A549 (cell line): ENCODE measurements around the gene CAMTA1. TPM values are rescaled to one million over a fixed set of nuclear protein-coding genes. Genes with fewer than 3 reads are reported as not detected.
A peak's percentile ranks its signal among the peaks of the same experiment; 100 is the strongest.

Experiments used
- ATAC-seq, 2 experiments: fragments of 200-7000 bp in 1 of 2; fragments of >200 bp in 1 of 2; cut with Nextera tagmentation in 1 of 2; cut with Tn5 transposase in 1 of 2; 3 replicates each; pipeline versions ENCODE4 v1.8.0 to v1.9.1; 2018 to 2020; ENCODE audit warnings: mild to moderate bottlenecking in 1 of 2, moderate library complexity in 1 of 2
- CTCF ChIA-PET: fragments of 300-600 bp; sonication (Branson Sonifier 250); formaldehyde crosslinking; extraction: SDS; loops from one replicate; lab custom pipeline; 2021; ENCODE audit warnings: antibody characterized with exemption, inconsistent platforms; lab: Yijun Ruan, JAX
- POLR2A ChIA-PET: fragments of 350-600 bp; formaldehyde crosslinking; extraction: SDS; loops from one replicate; lab custom pipeline; 2021; ENCODE audit warnings: antibody characterized with exemption, inconsistent platforms; lab: Yijun Ruan, JAX
- DNase-seq, 2 experiments: peaks; one replicate each; pipeline versions ENCODE4 v3.0.0 to v3.0.0-alpha.2; 2011 to 2016; ENCODE audit warnings: low read depth in 1 of 2, low spot score in 1 of 2
- FAIRE-seq: peaks from 2 replicates; lab custom pipeline; 2011; peaks lifted over from hg19 to GRCh38; lab: Jason Lieb, UNC
- H3K27ac ChIP-seq, 2 experiments: fragments of >200 bp; sonication (Bioruptor Twin); formaldehyde crosslinking; 3 replicates each; pipeline ENCODE4 v1.5.1; 2016 to 2017
- H3K4me1 ChIP-seq: fragments of >200 bp; sonication (Bioruptor Twin); formaldehyde crosslinking; 3 replicates; pipeline ENCODE4 v1.6.1; 2016
- H3K4me2 ChIP-seq: fragments of >200 bp; sonication (Bioruptor Twin); formaldehyde crosslinking; 3 replicates; pipeline ENCODE4 v1.6.1; 2016
- H3K4me3 ChIP-seq: fragments of >200 bp; sonication (Bioruptor Twin); formaldehyde crosslinking; 3 replicates; pipeline ENCODE4 v1.5.1; 2016
- H3K9me3 ChIP-seq: fragments of >200 bp; sonication (Bioruptor Twin); formaldehyde crosslinking; 3 replicates; pipeline ENCODE4 v1.6.1; 2016
- BHLHE40 ChIP-seq: IDR thresholded peaks from 2 replicates; pipeline ENCODE4 v1.6.1; 2012; ENCODE audit warnings: low read depth, low read length, inconsistent platforms
- CBX8 ChIP-seq: fragments of 200-600 bp; sonication (generic); IDR thresholded peaks from 2 replicates; pipeline ENCODE4 v1.6.1; 2016
- CEBPB ChIP-seq, 2 experiments: fragments of >200 bp in 1 of 2; sonication (Bioruptor Twin) in 1 of 2; formaldehyde crosslinking in 1 of 2; IDR thresholded peaks; 2 replicates each; pipeline ENCODE4 v1.6.1; 2012 to 2016
- ESRRA ChIP-seq: fragments of 150-350 bp; IDR thresholded peaks from 2 replicates; pipeline ENCODE4 v1.6.1; 2014; ENCODE audit warnings: mild to moderate bottlenecking, low read length, borderline replicate concordance
- HDAC2 ChIP-seq: fragments of 200-600 bp; sonication (generic); IDR thresholded peaks from 2 replicates; pipeline ENCODE4 v1.6.1; 2016
- HOXB5 ChIP-seq: fragments of 250-450 bp; sonication (Bioruptor Pico); IDR thresholded peaks from 2 replicates; pipeline ENCODE4 v1.5.0; 2020; ENCODE audit warnings: mild to moderate bottlenecking, moderate library complexity
- JUN ChIP-seq, 2 experiments: fragments of >200 bp; sonication (Bioruptor Twin); formaldehyde crosslinking; IDR thresholded peaks; 2 replicates in 1 of 2; 3 replicates in 1 of 2; pipeline ENCODE4 v1.6.1; 2016 to 2017
- JUNB ChIP-seq: fragments of >200 bp; sonication (Bioruptor Twin); formaldehyde crosslinking; IDR thresholded peaks from 2 replicates; pipeline ENCODE4 v1.6.1; 2016
- KDM5A ChIP-seq: fragments of 200-600 bp; sonication (generic); IDR thresholded peaks from 2 replicates; pipeline ENCODE4 v1.6.1; 2016; ENCODE audit warnings: antibody characterized with exemption, mild to moderate bottlenecking
- MAFK ChIP-seq: fragments of 450-650 bp; IDR thresholded peaks from 2 replicates; pipeline ENCODE4 v1.6.1; 2014; ENCODE audit not compliant: partially characterized antibody
- NFE2L2 ChIP-seq: fragments of 150-350 bp; conservative IDR thresholded peaks from 2 replicates; pipeline ENCODE4 v1.6.1; 2014; ENCODE audit warnings: low read length
- NR3C1 ChIP-seq: fragments of >200 bp; sonication (Bioruptor Twin); formaldehyde crosslinking; IDR thresholded peaks from 3 replicates; pipeline ENCODE4 v1.6.1; 2017
- RARB ChIP-seq: fragments of 250-450 bp; sonication (Bioruptor Pico); IDR thresholded peaks from 2 replicates; pipeline ENCODE4 v1.8.0; 2021; ENCODE audit warnings: mild to moderate bottlenecking, moderate library complexity
- RFX5 ChIP-seq: fragments of 450-650 bp; IDR thresholded peaks from 2 replicates; pipeline ENCODE4 v1.7.1; 2014; ENCODE audit warnings: antibody characterized with exemption, mild to moderate bottlenecking, moderate library complexity
- RNF2 ChIP-seq: fragments of 200-600 bp; sonication (generic); IDR thresholded peaks from 2 replicates; pipeline ENCODE4 v1.6.1; 2016; ENCODE audit warnings: low read depth, mild to moderate bottlenecking, antibody characterized with exemption, moderate library complexity, borderline replicate concordance
- SMC3 ChIP-seq: fragments of >200 bp; sonication (Bioruptor Twin); formaldehyde crosslinking; IDR thresholded peaks from 3 replicates; pipeline ENCODE4 v1.6.1; 2018; ENCODE audit warnings: inconsistent platforms
- SREBF2 ChIP-seq: fragments of 450-650 bp; IDR thresholded peaks from 2 replicates; pipeline ENCODE4 v1.6.1; 2014; ENCODE audit warnings: mild to moderate bottlenecking, moderate library complexity
- TFCP2L1 ChIP-seq: fragments of 250-450 bp; sonication (Bioruptor Pico); IDR thresholded peaks from 2 replicates; pipeline ENCODE4 v1.5.0; 2021; ENCODE audit warnings: mild to moderate bottlenecking
- TP53 ChIP-seq: fragments of 250-450 bp; sonication (Bioruptor Pico); IDR thresholded peaks from 2 replicates; pipeline ENCODE4 v1.5.0; 2021; ENCODE audit warnings: mild to moderate bottlenecking, moderate library complexity
- ZFP36 ChIP-seq: fragments of 450-650 bp; IDR thresholded peaks from 2 replicates; pipeline ENCODE4 v1.6.1; 2014; ENCODE audit warnings: borderline replicate concordance; ENCODE audit not compliant: partially characterized antibody
- ZNF302 ChIP-seq: fragments of 250-450 bp; sonication (Bioruptor Pico); IDR thresholded peaks from 2 replicates; pipeline ENCODE4 v1.9.0; 2021; ENCODE audit warnings: inconsistent platforms, mild to moderate bottlenecking, moderate library complexity
- WGBS: methylation state at CpG from one replicate; pipeline ENCODE4 v1.1.6; 2017; ENCODE audit errors: missing lambda C conversion rate; 5-methylcytosine and 5-hydroxymethylcytosine counted together
- polyA plus RNA-seq, 4 experiments: library from polyadenylated mRNA; depleted of rRNA in 3 of 4; stranded (reverse); fragments of >200 nt; fragmentation: RNase III in 1 of 4; extraction: RNeasy Plus Mini Kit Qiagen cat#74134 plus additional on column Dnase treatment in 1 of 4; gene quantifications; 2 replicates in 3 of 4; 3 replicates in 1 of 4; pipeline ENCODE4 v1.2.3, GENCODE V29; 2011 to 2017
- TF ChIP-seq, protein P1 (sequence below): fragments of >200 bp; sonication (Bioruptor Twin); formaldehyde crosslinking; IDR thresholded peaks from 3 replicates; pipeline ENCODE4 v1.5.1; 2016
- TF ChIP-seq, protein P2 (sequence below): fragments of 250-450 bp; sonication (Bioruptor Pico); IDR thresholded peaks from 2 replicates; pipeline ENCODE4 v1.5.0; 2021; ENCODE audit warnings: mild to moderate bottlenecking, moderate library complexity, borderline replicate concordance
- TF ChIP-seq, protein P3 (sequence below): fragments of 250-450 bp; sonication (Bioruptor Pico); IDR thresholded peaks from 2 replicates; pipeline ENCODE4 v1.5.0; 2020; ENCODE audit warnings: low read depth, mild to moderate bottlenecking, moderate library complexity
- TF ChIP-seq, protein P4 (sequence below): IDR thresholded peaks from 2 replicates; pipeline ENCODE4 v1.6.1; 2012; ENCODE audit warnings: low read depth, borderline replicate concordance

CAMTA1 gene
- polyA plus RNA-seq, 2 of the 4 experiments (the other 2 are of a cell fraction) = 58.8 to 75.0 TPM

DNA sequence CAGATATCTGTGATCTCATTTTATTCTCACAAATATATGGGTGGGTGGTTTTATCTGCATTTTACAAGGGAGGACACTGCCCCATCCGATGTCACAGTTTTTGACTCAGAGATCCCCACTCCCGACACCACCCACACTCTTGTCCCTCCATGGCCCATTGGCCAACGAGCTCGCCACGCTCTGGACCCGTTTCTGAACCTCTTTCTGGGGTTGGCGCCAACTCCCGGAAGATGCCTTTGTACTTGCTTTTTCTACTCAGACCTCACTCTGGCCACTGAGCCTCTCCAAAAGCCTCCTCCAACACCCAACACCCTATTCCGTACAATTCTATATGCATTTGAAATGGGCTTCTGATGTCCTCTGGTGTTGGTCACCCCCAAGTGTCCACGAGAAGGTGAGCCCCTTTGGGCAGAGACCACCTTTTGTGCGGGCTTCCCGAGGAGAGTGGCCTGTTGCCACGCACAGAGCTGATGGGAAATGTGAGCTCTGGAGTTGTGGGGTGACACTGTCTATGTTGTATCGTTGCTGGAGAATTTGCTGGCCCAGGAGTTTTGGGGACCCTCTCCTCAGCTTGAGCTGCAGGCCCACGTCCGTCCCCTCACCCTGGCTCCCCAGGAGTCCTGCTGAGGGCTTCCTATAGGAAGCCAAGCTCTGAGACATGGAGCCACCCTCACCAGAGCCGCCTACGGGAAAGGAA, 618.9 kb downstream of the CAMTA1 start:
- CTCF ChIA-PET = interaction anchor here (1.3 kb wide), 1 partner anchor 23 kb away, joined by 4 read pairs; no protein-coding TSS in a partner anchor
- WGBS = 92% methylated on average over 14 of the region's 18 CpGs
- ATAC-seq = no peak

DNA sequence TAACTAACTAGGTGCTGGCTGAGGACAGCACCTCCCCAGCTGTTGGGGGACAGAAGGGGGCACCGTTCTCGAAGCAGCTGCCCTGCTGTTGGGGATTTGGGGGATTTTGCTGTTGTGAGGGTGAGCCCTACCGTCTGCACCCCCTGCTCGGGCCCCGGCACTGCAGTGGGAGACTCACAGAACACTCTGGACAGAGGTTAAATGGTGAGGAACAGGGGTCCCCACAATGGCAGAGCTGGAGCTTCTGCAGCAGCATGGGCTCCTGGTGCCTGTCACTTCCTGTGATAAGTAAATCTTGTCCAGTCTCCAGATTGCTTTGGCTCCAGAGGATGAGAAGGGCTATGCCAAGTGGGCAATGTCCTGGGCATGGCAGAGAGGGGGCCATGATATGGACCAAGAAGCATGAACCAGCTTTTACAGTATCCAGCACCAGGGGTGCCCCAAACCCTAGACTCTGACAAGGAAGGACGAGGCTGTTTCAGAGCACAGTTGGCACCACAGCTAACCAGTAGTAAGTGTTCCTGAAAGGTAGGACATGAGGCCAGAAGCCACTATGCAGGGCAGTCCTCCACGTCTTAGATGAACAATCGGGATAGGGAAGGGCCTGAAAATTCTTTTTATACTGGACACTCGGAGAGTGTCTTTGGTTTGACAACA, 620.7 kb downstream of the CAMTA1 start:
- no peak for FAIRE-seq
- TF ChIP-seq KDM5A = no peak
- no peak for TF ChIP-seq ZNF302 (CRISPR knock-in tag)
- no peak for TF ChIP-seq TP53 (CRISPR knock-in tag)
- TF ChIP-seq HDAC2 = no peak
- no peak for TF ChIP-seq NR3C1
- TF ChIP-seq ESRRA = no peak
- no peak for TF ChIP-seq SMC3
- TF ChIP-seq TFCP2L1 (CRISPR knock-in tag) = no peak
- no peak for TF ChIP-seq RNF2

More for the DNA sequence above, 618.9 kb downstream of the CAMTA1 start:
- Histone ChIP-seq H3K4me3 (no peak overlapping the region), H3K9me3 (peaks cover 19% of the 10 kb centered on the region), H3K27ac (peak overlapping the region; percentile 99 to 100), H3K4me1 (peaks cover 33% of the 10 kb centered on the region), H3K4me2 (no peak overlapping the region)
- no peak for FAIRE-seq
- POLR2A ChIA-PET = no interaction called here
- no peak for TF ChIP-seq BHLHE40
- no peak for TF ChIP-seq ZNF302 (CRISPR knock-in tag)
- TF ChIP-seq CEBPB (IDR thresholded peaks at IDR 0.05) = no peak
- no peak for TF ChIP-seq NFE2L2
- no peak for TF ChIP-seq ESRRA
- no peak for TF ChIP-seq HOXB5 (CRISPR knock-in tag)
- TF ChIP-seq, protein P1, sequence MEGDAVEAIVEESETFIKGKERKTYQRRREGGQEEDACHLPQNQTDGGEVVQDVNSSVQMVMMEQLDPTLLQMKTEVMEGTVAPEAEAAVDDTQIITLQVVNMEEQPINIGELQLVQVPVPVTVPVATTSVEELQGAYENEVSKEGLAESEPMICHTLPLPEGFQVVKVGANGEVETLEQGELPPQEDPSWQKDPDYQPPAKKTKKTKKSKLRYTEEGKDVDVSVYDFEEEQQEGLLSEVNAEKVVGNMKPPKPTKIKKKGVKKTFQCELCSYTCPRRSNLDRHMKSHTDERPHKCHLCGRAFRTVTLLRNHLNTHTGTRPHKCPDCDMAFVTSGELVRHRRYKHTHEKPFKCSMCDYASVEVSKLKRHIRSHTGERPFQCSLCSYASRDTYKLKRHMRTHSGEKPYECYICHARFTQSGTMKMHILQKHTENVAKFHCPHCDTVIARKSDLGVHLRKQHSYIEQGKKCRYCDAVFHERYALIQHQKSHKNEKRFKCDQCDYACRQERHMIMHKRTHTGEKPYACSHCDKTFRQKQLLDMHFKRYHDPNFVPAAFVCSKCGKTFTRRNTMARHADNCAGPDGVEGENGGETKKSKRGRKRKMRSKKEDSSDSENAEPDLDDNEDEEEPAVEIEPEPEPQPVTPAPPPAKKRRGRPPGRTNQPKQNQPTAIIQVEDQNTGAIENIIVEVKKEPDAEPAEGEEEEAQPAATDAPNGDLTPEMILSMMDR = no peak
- no peak for TF ChIP-seq TP53 (CRISPR knock-in tag)
- TF ChIP-seq RFX5 = no peak
- no peak for TF ChIP-seq ZFP36
- TF ChIP-seq, protein P2, sequence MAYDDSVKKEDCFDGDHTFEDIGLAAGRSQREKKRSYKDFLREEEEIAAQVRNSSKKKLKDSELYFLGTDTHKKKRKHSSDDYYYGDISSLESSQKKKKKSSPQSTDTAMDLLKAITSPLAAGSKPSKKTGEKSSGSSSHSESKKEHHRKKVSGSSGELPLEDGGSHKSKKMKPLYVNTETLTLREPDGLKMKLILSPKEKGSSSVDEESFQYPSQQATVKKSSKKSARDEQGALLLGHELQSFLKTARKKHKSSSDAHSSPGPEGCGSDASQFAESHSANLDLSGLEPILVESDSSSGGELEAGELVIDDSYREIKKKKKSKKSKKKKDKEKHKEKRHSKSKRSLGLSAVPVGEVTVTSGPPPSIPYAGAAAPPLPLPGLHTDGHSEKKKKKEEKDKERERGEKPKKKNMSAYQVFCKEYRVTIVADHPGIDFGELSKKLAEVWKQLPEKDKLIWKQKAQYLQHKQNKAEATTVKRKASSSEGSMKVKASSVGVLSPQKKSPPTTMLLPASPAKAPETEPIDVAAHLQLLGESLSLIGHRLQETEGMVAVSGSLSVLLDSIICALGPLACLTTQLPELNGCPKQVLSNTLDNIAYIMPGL (CRISPR knock-in tag) = no peak
- no peak for TF ChIP-seq MAFK
- TF ChIP-seq SREBF2 = no peak
- no peak for TF ChIP-seq JUNB
- TF ChIP-seq JUN (IDR thresholded peaks at IDR 0.05) = no peak
- no peak for TF ChIP-seq RNF2
- TF ChIP-seq CBX8 = no peak
- no peak for TF ChIP-seq RARB (CRISPR knock-in tag)
- TF ChIP-seq, protein P3, sequence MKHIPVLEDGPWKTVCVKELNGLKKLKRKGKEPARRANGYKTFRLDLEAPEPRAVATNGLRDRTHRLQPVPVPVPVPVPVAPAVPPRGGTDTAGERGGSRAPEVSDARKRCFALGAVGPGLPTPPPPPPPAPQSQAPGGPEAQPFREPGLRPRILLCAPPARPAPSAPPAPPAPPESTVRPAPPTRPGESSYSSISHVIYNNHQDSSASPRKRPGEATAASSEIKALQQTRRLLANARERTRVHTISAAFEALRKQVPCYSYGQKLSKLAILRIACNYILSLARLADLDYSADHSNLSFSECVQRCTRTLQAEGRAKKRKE (CRISPR knock-in tag) = no peak
- TF ChIP-seq, protein P4, sequence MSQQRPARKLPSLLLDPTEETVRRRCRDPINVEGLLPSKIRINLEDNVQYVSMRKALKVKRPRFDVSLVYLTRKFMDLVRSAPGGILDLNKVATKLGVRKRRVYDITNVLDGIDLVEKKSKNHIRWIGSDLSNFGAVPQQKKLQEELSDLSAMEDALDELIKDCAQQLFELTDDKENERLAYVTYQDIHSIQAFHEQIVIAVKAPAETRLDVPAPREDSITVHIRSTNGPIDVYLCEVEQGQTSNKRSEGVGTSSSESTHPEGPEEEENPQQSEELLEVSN = no peak
- no peak for DNase-seq

More for the DNA sequence above, 620.7 kb downstream of the CAMTA1 start:
- no peak for ATAC-seq
- POLR2A ChIA-PET = no interaction called here
- Histone ChIP-seq H3K27ac (peak overlapping the region; percentile 99 to 100; a peak in 5 of 6 replicates), H3K4me3 (no peak overlapping the region), H3K4me1 (peaks cover 32% of the 10 kb centered on the region), H3K9me3 (peaks cover 1% of the 10 kb centered on the region; the same call in 1 of the 3 replicates), H3K4me2 (no peak overlapping the region)
- WGBS = 91% methylated on average over 4 of the region's 9 CpGs
- DNase-seq = no peak
- CTCF ChIA-PET = interaction anchor here (1.0 kb wide), 1 partner anchor 242 kb away, joined by 3 read pairs; no protein-coding TSS in a partner anchor
